ENCODE results near the gene PDCD2. TPM values are rescaled to one million over a fixed set of nuclear protein-coding genes. Genes with fewer than 3 reads are reported as not detected.
A peak's percentile ranks its signal among the peaks of the same experiment; 100 is the strongest.
"Not testable (repeated sequence)": the region's sequence is repeated elsewhere in the genome, so short reads cannot be mapped to it uniquely, and the experiment has no call there.

PDCD2 gene
- total RNA-seq, 1 donor from 2014 or later = 36.0 TPM

GRCh38 chr6:170529839-170530469 lies 54.5 kb downstream of the PDCD2 start:
- H3K4me1 ChIP-seq (ENCODE audit: control insufficient read depth in 3 of 3, insufficient read depth in 3 of 3, low read length in 3 of 3) = peaks cover 7 to 14% (median 7%) of the 10 kb centered on the region in 3 donors
- peak overlapping the region in 1 of 3 donors; percentile 34 for H3K9ac ChIP-seq (ENCODE audit: low read depth in 1 of 3, low read length in 3 of 3)

GRCh38 chr6:170527995-170528394 lies 56.4 kb downstream of the PDCD2 start:
- H3K27ac ChIP-seq (ENCODE audit: low read depth, low read length); H3K4me3 ChIP-seq (ENCODE audit: low read length in 3 of 3); H3K9ac ChIP-seq (ENCODE audit: low read depth in 1 of 3, low read length in 3 of 3); H3K27me3 ChIP-seq (ENCODE audit: control insufficient read depth in 3 of 3, insufficient read depth in 3 of 3, low read length in 3 of 3); H3K9me3 ChIP-seq (ENCODE audit: control insufficient read depth in 3 of 3, low read length in 3 of 3): not testable (repeated sequence)
- Histone ChIP-seq H3K36me3 (ENCODE audit: control insufficient read depth in 3 of 3, insufficient read depth in 3 of 3, low read length in 3 of 3) (peaks cover 3 to 13% (median 5%) of the 10 kb centered on the region in 3 donors), H3K4me1 (ENCODE audit: control insufficient read depth in 3 of 3, insufficient read depth in 3 of 3, low read length in 3 of 3) (peaks cover 21 to 30% (median 24%) of the 10 kb centered on the region in 3 donors)

More at GRCh38 chr6:170529839-170530469, 54.5 kb downstream of the PDCD2 start:
- no peaks in the 10 kb centered on the region for H3K27me3 ChIP-seq (ENCODE audit: control insufficient read depth in 3 of 3, insufficient read depth in 3 of 3, low read length in 3 of 3)
- peaks cover 10 to 31% (median 17%) of the 10 kb centered on the region in 3 donors for H3K36me3 ChIP-seq (ENCODE audit: control insufficient read depth in 3 of 3, insufficient read depth in 3 of 3, low read length in 3 of 3)
- no peaks in the 10 kb centered on the region for H3K9me3 ChIP-seq (ENCODE audit: control insufficient read depth in 3 of 3, low read length in 3 of 3)
- H3K27ac ChIP-seq (ENCODE audit: low read depth, low read length) = no peak overlapping the region
- H3K4me3 ChIP-seq (ENCODE audit: low read length in 3 of 3) = no peak overlapping the region

DNA sequence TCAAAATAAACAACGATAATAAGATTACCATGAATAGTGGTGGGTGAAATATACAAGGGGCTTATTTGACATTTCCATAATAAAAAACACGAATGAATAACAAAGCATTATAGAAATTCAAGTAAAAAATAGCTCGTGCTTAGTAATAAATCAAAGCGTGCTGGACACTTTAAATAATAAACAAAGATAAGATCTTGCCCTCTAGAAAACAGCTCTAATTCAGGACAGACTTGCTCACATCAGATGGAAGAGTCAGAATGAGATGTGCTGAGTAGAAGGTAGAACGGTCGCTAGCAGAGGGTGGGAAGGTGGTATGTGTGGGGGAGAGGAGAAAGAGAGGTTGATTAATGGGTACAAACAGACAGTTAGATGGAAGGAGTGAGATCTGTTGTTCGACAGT lies 58.6 kb downstream of the PDCD2 start:
- peak overlapping the region; percentile 3 for H3K27ac ChIP-seq (ENCODE audit: low read depth, low read length)

More for the DNA sequence above, 58.6 kb downstream of the PDCD2 start:
- no peaks in the 10 kb centered on the region for H3K36me3 ChIP-seq (ENCODE audit: control insufficient read depth in 3 of 3, insufficient read depth in 3 of 3, low read length in 3 of 3)
- no peaks in the 10 kb centered on the region for H3K27me3 ChIP-seq (ENCODE audit: control insufficient read depth in 3 of 3, insufficient read depth in 3 of 3, low read length in 3 of 3)
- peaks cover 28 to 41% (median 34%) of the 10 kb centered on the region in 3 donors for H3K4me1 ChIP-seq (ENCODE audit: control insufficient read depth in 3 of 3, insufficient read depth in 3 of 3, low read length in 3 of 3)
- no peak overlapping the region for H3K4me3 ChIP-seq (ENCODE audit: low read length in 3 of 3)
- no peak overlapping the region for H3K9ac ChIP-seq (ENCODE audit: low read depth in 1 of 3, low read length in 3 of 3)
- H3K9me3 ChIP-seq (ENCODE audit: control insufficient read depth in 3 of 3, low read length in 3 of 3) = no peaks in the 10 kb centered on the region

Other genes starting within 250 kb of the PDCD2 start
- gene PSMB1, start 31.3 kb downstream of the PDCD2 start, total RNA-seq = 244 TPM
- 11.0 TPM for gene TBP, start 30.3 kb downstream of the PDCD2 start, total RNA-seq

Data from skeletal muscle tissue (tissue), 4 donors.